Measurements from ENCODE around the gene PIH1D1. TPM values are rescaled to one million over a fixed set of nuclear protein-coding genes. Genes with fewer than 3 reads are reported as not detected.

Gene PIH1D1
- total and polyA plus RNA-seq, 2 experiments from 2014 or later = 72.1 to 79.8 TPM

GRCh38 chr19:49433240-49433901 is 18.2 kb downstream of the PIH1D1 start:
- Histone ChIP-seq H4K20me1 (ENCODE audit: insufficient read depth, poor library complexity, severe bottlenecking) (no peaks in the 10 kb centered on the region), H3K27me3 (peaks cover 99% of the 10 kb centered on the region), H3K9me3 (ENCODE audit: low read depth) (no peaks in the 10 kb centered on the region), H3K4me3 (no peak overlapping the region), H3K79me2 (no peaks in the 10 kb centered on the region), H3K4me2 (no peak overlapping the region), H3K9me2 (replicated peaks; ENCODE audit: insufficient read depth) (no peaks in the 10 kb centered on the region), H3K36me3 (replicated peaks; ENCODE audit: insufficient read depth, low read depth) (no peaks in the 10 kb centered on the region), H2AFZ (no peak overlapping the region), H3K4me1 (ENCODE audit: insufficient read depth) (no peaks in the 10 kb centered on the region), H3K27ac (no peak overlapping the region)
- no peak for TF ChIP-seq EZH2phosphoT487 (IDR thresholded peaks at IDR 0.05; ENCODE audit: low read depth, severe bottlenecking, unreplicated experiment)
- 81% methylated on average over 27 of the region's 31 CpGs for WGBS (ENCODE audit: low lambda C conversion rate, missing lambda C conversion rate)
- DNase-seq (ENCODE audit: low spot score) = no peak

- TF ChIP-seq CTCF (IDR thresholded peaks at IDR 0.05; ENCODE audit: poor library complexity) = no peak
- peak; percentile 93 for TF ChIP-seq EZH2 (IDR thresholded peaks at IDR 0.05; ENCODE audit: borderline replicate concordance)
- TF ChIP-seq EZH2phosphoT487 (IDR thresholded peaks at IDR 0.05; ENCODE audit: low read depth, severe bottlenecking, unreplicated experiment) = peak; percentile 45
- no peaks in the 10 kb centered on the region for H3K36me3 ChIP-seq (replicated peaks; ENCODE audit: insufficient read depth, low read depth)
- H3K4me3 ChIP-seq = no peak overlapping the region
- H3K4me1 ChIP-seq (ENCODE audit: insufficient read depth) = peaks cover 7% of the 10 kb centered on the region
- H3K27ac ChIP-seq = no peak overlapping the region
- no peak overlapping the region for H2AFZ ChIP-seq
- peaks cover 99% of the 10 kb centered on the region for H3K27me3 ChIP-seq
- H3K9me2 ChIP-seq (replicated peaks; ENCODE audit: insufficient read depth) = no peaks in the 10 kb centered on the region
- H3K79me2 ChIP-seq = no peaks in the 10 kb centered on the region
- no peaks in the 10 kb centered on the region for H4K20me1 ChIP-seq (ENCODE audit: insufficient read depth, poor library complexity, severe bottlenecking)
- H3K4me2 ChIP-seq = no peak overlapping the region
- no peaks in the 10 kb centered on the region for H3K9me3 ChIP-seq (ENCODE audit: low read depth)
- 19% methylated on average over 57 of the region's 63 CpGs for WGBS (ENCODE audit: low lambda C conversion rate, missing lambda C conversion rate)
- no peak for DNase-seq (ENCODE audit: low spot score)
Observed at GRCh38 chr19:49432141-49433073, 19.2 kb downstream of the PIH1D1 start.

GRCh38 chr19:49431330-49431749 is 20.3 kb downstream of the PIH1D1 start:
- H2AFZ ChIP-seq = no peak overlapping the region
- TF ChIP-seq CTCF (IDR thresholded peaks at IDR 0.05; ENCODE audit: poor library complexity) (no peak), EZH2 (IDR thresholded peaks at IDR 0.05; ENCODE audit: borderline replicate concordance) (no peak), EZH2phosphoT487 (IDR thresholded peaks at IDR 0.05; ENCODE audit: low read depth, severe bottlenecking, unreplicated experiment) (no peak)
- no peak for DNase-seq (ENCODE audit: low spot score)
- no peak overlapping the region for H3K4me3 ChIP-seq
- no peaks in the 10 kb centered on the region for H4K20me1 ChIP-seq (ENCODE audit: insufficient read depth, poor library complexity, severe bottlenecking)
- H3K9me2 ChIP-seq (replicated peaks; ENCODE audit: insufficient read depth) = no peaks in the 10 kb centered on the region
- H3K4me2 ChIP-seq = no peak overlapping the region
- H3K9me3 ChIP-seq (ENCODE audit: low read depth) = no peaks in the 10 kb centered on the region
- no peaks in the 10 kb centered on the region for H3K79me2 ChIP-seq
- H3K27ac ChIP-seq = no peak overlapping the region
- H3K4me1 ChIP-seq (ENCODE audit: insufficient read depth) = peaks cover 7% of the 10 kb centered on the region
- WGBS (ENCODE audit: low lambda C conversion rate, missing lambda C conversion rate) = 88% methylated on average over 11 of the region's 29 CpGs
- H3K36me3 ChIP-seq (replicated peaks; ENCODE audit: insufficient read depth, low read depth) = no peaks in the 10 kb centered on the region
- peaks cover 99% of the 10 kb centered on the region for H3K27me3 ChIP-seq

Measured in hepatocyte (in vitro differentiated cells).